MM.1S (cell line): Measurements from ENCODE around the gene PAXX.

ENCODE experiments used
- CTCF ChIP-seq: fragments of 300-600 bp; sonication (generic); IDR thresholded peaks from 2 replicates; pipeline ENCODE4 v1.5.1; 2016; ENCODE audit warnings: antibody characterized with exemption, low read length, mixed read lengths
- EZH2 ChIP-seq: fragments of 300-600 bp; sonication (generic); optimal IDR thresholded peaks from 2 replicates; pipeline ENCODE3; 2017; ENCODE audit warnings: low read depth, mild to moderate bottlenecking, antibody characterized with exemption, low read length, mixed read lengths
- EZH2phosphoT487 ChIP-seq: fragments of 300-600 bp; sonication (generic); IDR thresholded peaks from 2 replicates; pipeline ENCODE4 v1.6.1; 2018; ENCODE audit warnings: antibody characterized with exemption, low read length

GRCh38 chr9:137015976-137016375, 23.8 kb downstream of the PAXX start:
- no peak for TF ChIP-seq CTCF
- TF ChIP-seq EZH2phosphoT487: no peak
- no peak for TF ChIP-seq EZH2
